ENCODE data around the gene SMC6.

SMC6 gene

GRCh38 chr2:17709897-17710296, 43.7 kb downstream of the SMC6 start:
- TF ChIP-seq CTCF (IDR thresholded peaks at IDR 0.05), result no peak

- TF ChIP-seq CTCF (IDR thresholded peaks at IDR 0.05), result no peak
Observed at GRCh38 chr2:17708501-17708900, 45.1 kb downstream of the SMC6 start.

- no peak for TF ChIP-seq CTCF (IDR thresholded peaks at IDR 0.05)
Observed at GRCh38 chr2:17706845-17707244, 46.8 kb downstream of the SMC6 start.

- no peak for TF ChIP-seq CTCF (IDR thresholded peaks at IDR 0.05)
Observed at GRCh38 chr2:17690776-17691175, 62.8 kb downstream of the SMC6 start.

GRCh38 chr2:17689010-17689409, 64.6 kb downstream of the SMC6 start:
- TF ChIP-seq CTCF (IDR thresholded peaks at IDR 0.05), result no peak

- no peak for TF ChIP-seq CTCF (IDR thresholded peaks at IDR 0.05)
Observed at GRCh38 chr2:17688600-17688999, 65.0 kb downstream of the SMC6 start.

- no peak for TF ChIP-seq CTCF (IDR thresholded peaks at IDR 0.05)
Observed at GRCh38 chr2:17683981-17684380, 69.6 kb downstream of the SMC6 start.

GRCh38 chr2:17682098-17682857, 71.3 kb downstream of the SMC6 start:
- no peak for TF ChIP-seq CTCF (IDR thresholded peaks at IDR 0.05)
